H1 (cell line): Measurements from ENCODE around the gene RND3. TPM values are rescaled to one million over a fixed set of nuclear protein-coding genes. Genes with fewer than 3 reads are reported as not detected.

Source experiments
- CTCF ChIA-PET: fragments of 300-600 bp; sonication (Branson Sonifier 250); formaldehyde crosslinking; loops from one replicate; lab custom pipeline; 2021; ENCODE audit not compliant: partially characterized antibody; lab: Charles Lee
- POLR2A ChIA-PET: fragments of 300-600 bp; sonication (Branson Sonifier 250); formaldehyde crosslinking; loops from one replicate; lab custom pipeline; 2021; ENCODE audit warnings: inconsistent platforms; ENCODE audit not compliant: partially characterized antibody; lab: Charles Lee
- DNase-seq, 2 experiments: peaks; one replicate each; pipeline versions ENCODE4 v3.0.0 to v3.0.0-alpha.2; 2010 to 2022; ENCODE audit warnings: low spot score in 2 of 2, low read depth in 1 of 2, mixed read lengths in 1 of 2
- FAIRE-seq: peaks from 2 replicates; lab custom pipeline; 2011; peaks lifted over from hg19 to GRCh38; lab: Jason Lieb, UNC
- H2AFZ ChIP-seq: 2 replicates; pipeline ENCODE4 v1.8.1; 2012; ENCODE audit warnings: low read length, inconsistent platforms
- H2AK5ac ChIP-seq: 2 replicates; pipeline ENCODE4 v1.6.1; 2013; ENCODE audit warnings: low read depth, low read length
- H2BK120ac ChIP-seq: replicated peaks from 2 replicates; pipeline ENCODE3; 2013; ENCODE audit warnings: low read depth, low read length, inconsistent platforms
- H2BK12ac ChIP-seq: 2 replicates; pipeline ENCODE4 v1.6.1; 2013; ENCODE audit warnings: low read depth, low read length
- H2BK15ac ChIP-seq: 2 replicates; pipeline ENCODE4 v1.6.1; 2013; ENCODE audit warnings: low read length
- H2BK20ac ChIP-seq: 2 replicates; pipeline ENCODE4 v1.6.1; 2013; ENCODE audit warnings: low read length
- H2BK5ac ChIP-seq: 2 replicates; pipeline ENCODE4 v1.6.1; 2013; ENCODE audit warnings: low read depth, low read length
- H3K14ac ChIP-seq: 2 replicates; pipeline ENCODE4 v1.6.1; 2013; ENCODE audit warnings: inconsistent platforms; ENCODE audit not compliant: insufficient read length
- H3K18ac ChIP-seq: 2 replicates; pipeline ENCODE4 v1.6.1; 2013; ENCODE audit warnings: low read length; ENCODE audit errors: extremely low read depth
- H3K23ac ChIP-seq: 2 replicates; pipeline ENCODE4 v1.6.1; 2013; ENCODE audit warnings: inconsistent platforms; ENCODE audit not compliant: insufficient read length
- H3K23me2 ChIP-seq: 2 replicates; pipeline ENCODE4 v1.6.1; 2013; ENCODE audit warnings: low read depth, low read length
- H3K27ac ChIP-seq: 2 replicates; pipeline ENCODE4 v1.6.1; 2011; ENCODE audit warnings: low read depth, low read length, inconsistent platforms
- H3K27me3 ChIP-seq, 4 experiments: replicated peaks in 1 of 4; 1 replicate in 1 of 4; 2 replicates in 3 of 4; pipeline versions ENCODE4 v1.6.1 to v1.8.1; 2011 to 2013; ENCODE audit warnings: low read length in 3 of 4, mild to moderate bottlenecking in 3 of 4, inconsistent platforms in 2 of 4, mixed read lengths in 2 of 4, moderate library complexity in 1 of 4; ENCODE audit not compliant: control insufficient read depth in 3 of 4, insufficient read depth in 3 of 4; ENCODE audit errors: extremely low read depth in 1 of 4
- H3K36me3 ChIP-seq, 4 experiments: 2 replicates each; pipeline versions ENCODE4 v1.6.1 to v1.8.1; 2011 to 2013; ENCODE audit warnings: mild to moderate bottlenecking in 4 of 4, low read length in 3 of 4, moderate library complexity in 2 of 4, control low read depth in 1 of 4, inconsistent platforms in 1 of 4; ENCODE audit not compliant: insufficient read depth in 4 of 4, control insufficient read depth in 2 of 4
- H3K4ac ChIP-seq: replicated peaks from 2 replicates; pipeline ENCODE3; 2013; ENCODE audit warnings: low read length, low read depth, mixed read lengths, inconsistent platforms; ENCODE audit not compliant: insufficient read length
- H3K4me1 ChIP-seq, 4 experiments: replicated peaks in 1 of 4; 1 replicate in 1 of 4; 2 replicates in 3 of 4; pipeline versions ENCODE4 v1.6.1 to v1.8.1; 2011 to 2013; ENCODE audit warnings: low read length in 3 of 4, inconsistent platforms in 2 of 4, mixed read lengths in 1 of 4; ENCODE audit not compliant: insufficient read depth in 4 of 4, control insufficient read depth in 3 of 4
- H3K4me2 ChIP-seq, 2 experiments: 2 replicates each; pipeline versions ENCODE4 v1.6.1 to v1.8.1; 2011 to 2013; ENCODE audit warnings: low read depth in 2 of 2, low read length in 2 of 2, control low read depth in 1 of 2, inconsistent platforms in 1 of 2, mild to moderate bottlenecking in 1 of 2; ENCODE audit not compliant: insufficient read depth in 1 of 2
- H3K4me3 ChIP-seq, 4 experiments: fragments of 200-600, 300-600 bp in 1 of 4; sonication (generic), shearing (Covaris generic), sonication (Bioruptor Twin) in 1 of 4; 2 replicates each; pipeline versions ENCODE4 v1.5.1 to v1.8.1; 2011 to 2016; ENCODE audit warnings: low read length in 4 of 4, low read depth in 3 of 4, control low read depth in 2 of 4, inconsistent platforms in 2 of 4, mild to moderate bottlenecking in 2 of 4, mixed read lengths in 1 of 4, moderate library complexity in 1 of 4; ENCODE audit not compliant: insufficient read depth in 2 of 4; ENCODE audit errors: extremely low read depth in 1 of 4
- H3K56ac ChIP-seq: replicated peaks from 2 replicates; pipeline ENCODE3; 2013; ENCODE audit warnings: low read depth, mild to moderate bottlenecking, mixed read lengths, low read length, inconsistent platforms; ENCODE audit not compliant: insufficient read length
- H3K79me1 ChIP-seq: 2 replicates; pipeline ENCODE4 v1.6.1; 2013; ENCODE audit warnings: low read depth, low read length, control low read depth
- H3K79me2 ChIP-seq, 2 experiments: 2 replicates each; pipeline versions ENCODE4 v1.6.1 to v1.8.1; 2012 to 2013; ENCODE audit warnings: low read length in 2 of 2, mild to moderate bottlenecking in 2 of 2, inconsistent platforms in 1 of 2; ENCODE audit not compliant: insufficient read depth in 2 of 2, control insufficient read depth in 1 of 2
- H3K9ac ChIP-seq, 4 experiments: replicated peaks in 1 of 4; 1 replicate in 1 of 4; 2 replicates in 3 of 4; pipeline versions ENCODE4 v1.6.1 to v1.8.1; 2011 to 2013; ENCODE audit warnings: low read depth in 3 of 4, low read length in 3 of 4, control low read depth in 2 of 4, mild to moderate bottlenecking in 2 of 4, moderate library complexity in 2 of 4, inconsistent platforms in 1 of 4; ENCODE audit errors: extremely low read depth in 1 of 4
- H3K9me3 ChIP-seq, 2 experiments: 2 replicates each; pipeline versions ENCODE4 v1.6.1 to v1.8.1; 2012 to 2013; ENCODE audit warnings: mild to moderate bottlenecking in 2 of 2, moderate library complexity in 2 of 2, control low read depth in 1 of 2, inconsistent platforms in 1 of 2, low read depth in 1 of 2, low read length in 1 of 2, mixed read lengths in 1 of 2; ENCODE audit not compliant: insufficient read depth in 2 of 2
- H4K20me1 ChIP-seq, 2 experiments: replicated peaks in 1 of 2; 2 replicates each; pipeline versions ENCODE3 to v1.8.1; 2011 to 2013; ENCODE audit warnings: inconsistent platforms in 2 of 2, low read length in 2 of 2, mild to moderate bottlenecking in 1 of 2; ENCODE audit not compliant: insufficient read depth in 2 of 2, control insufficient read depth in 1 of 2
- H4K5ac ChIP-seq: 2 replicates; pipeline ENCODE4 v1.6.1; 2013; ENCODE audit warnings: low read length, low read depth, mixed read lengths, inconsistent platforms; ENCODE audit not compliant: insufficient read length
- H4K8ac ChIP-seq: 2 replicates; pipeline ENCODE4 v1.8.0; 2013; ENCODE audit warnings: mild to moderate bottlenecking, moderate library complexity, low read length, inconsistent platforms; ENCODE audit not compliant: insufficient read depth; ENCODE audit errors: extremely low read depth
- H4K91ac ChIP-seq: replicated peaks from 2 replicates; pipeline ENCODE3; 2013; ENCODE audit warnings: low read length, mixed read lengths, inconsistent platforms; ENCODE audit not compliant: insufficient read length
- CHD7 ChIP-seq: fragments of 300-600 bp; sonication (generic); IDR thresholded peaks from 2 replicates; pipeline ENCODE4 v1.7.1; 2012; ENCODE audit warnings: low read length, moderate library complexity, mild to moderate bottlenecking, inconsistent platforms; ENCODE audit not compliant: insufficient replicate concordance
- WGBS, 2 experiments: shearing (Covaris generic) in 1 of 2; methylation state at CpG; one replicate each; pipeline versions ENCODE4 v1.1.6 to v1.1.7; 2013 to 2015; ENCODE audit warnings: low lambda C conversion rate in 2 of 2, mixed read lengths in 2 of 2, inconsistent platforms in 1 of 2, low coverage in 1 of 2, missing lambda C conversion rate in 1 of 2; ENCODE audit not compliant: insufficient replicate concordance in 2 of 2, insufficient coverage in 1 of 2, insufficient read length in 1 of 2; ENCODE audit errors: extremely low coverage in 1 of 2, missing lambda C conversion rate in 1 of 2; 5-methylcytosine and 5-hydroxymethylcytosine counted together
- polyA plus RNA-seq, 7 experiments: library from polyadenylated mRNA; depleted of rRNA in 3 of 7; stranded (reverse) in 5 of 7; unstranded in 2 of 7; fragments of >200 nt in 5 of 7; fragments of 200-250 nt in 2 of 7; gene quantifications; 1 replicate in 5 of 7; 2 replicates in 1 of 7; 4 replicates in 1 of 7; pipeline versions ENCODE4 v1.2.1 to v1.2.3, GENCODE V29; 2011 to 2013; ENCODE audit warnings: missing spikeins in 2 of 7, mixed read lengths in 2 of 7
- total RNA-seq: library from RNA; stranded (reverse); fragmentation: NEBNext Ultra II Directional; extraction: Animal tissue kit (Norgen Biotek cat#: 25700); gene quantifications from 2 replicates; pipeline ENCODE4 v1.2.1, GENCODE V29; 2021

RND3 gene
- total and polyA plus RNA-seq, 2 of the 8 experiments (the other 6 are each of a cell fraction or from before 2014, with no cell fraction given), result 12.2 to 25.6 TPM

- no peak for FAIRE-seq
- H4K5ac ChIP-seq, result no peak overlapping the region
- H3K36me3 ChIP-seq, result no peaks in the 10 kb centered on the region
- no peak overlapping the region for H3K4ac ChIP-seq
- H3K27me3 ChIP-seq, result no peaks in the 10 kb centered on the region
- 87% methylated on average over 2 of the region's 2 CpGs; no CpG with 5 or more reads in 1 of the 2 experiments for WGBS, 2 experiments
- POLR2A ChIA-PET, result no interaction called here
- no peak for TF ChIP-seq CHD7
- TF ChIP-seq, all 59 proteins: peak for 0
- Histone ChIP-seq H3K23me2 (no peaks in the 10 kb centered on the region), H2BK120ac (no peak overlapping the region), H3K4me3 (no peak overlapping the region), H2BK5ac (no peak overlapping the region), H4K91ac (no peak overlapping the region), H3K18ac (no peak overlapping the region), H4K20me1 (no peaks in the 10 kb centered on the region), H3K27ac (no peak overlapping the region), H2AK5ac (no peak overlapping the region), H2BK12ac (no peak overlapping the region), H2BK20ac (no peak overlapping the region), H3K79me2 (no peaks in the 10 kb centered on the region), H2BK15ac (no peak overlapping the region), H3K4me2 (no peak overlapping the region), H3K9me3 (no peaks in the 10 kb centered on the region), H3K9ac (no peak overlapping the region), H3K56ac (no peak overlapping the region), H3K23ac (no peak overlapping the region), H2AFZ (no peak overlapping the region), H4K8ac (no peak overlapping the region), H3K14ac (no peak overlapping the region), H3K4me1 (no peaks in the 10 kb centered on the region), H3K79me1 (no peaks in the 10 kb centered on the region)
- CTCF ChIA-PET, result no interaction called here
- no peak for DNase-seq
Observed at GRCh38 chr2:150495001-150495400, 7.5 kb upstream of the RND3 start.
